ENCODE results near the gene TMEM132D.

Gene TMEM132D

DNA sequence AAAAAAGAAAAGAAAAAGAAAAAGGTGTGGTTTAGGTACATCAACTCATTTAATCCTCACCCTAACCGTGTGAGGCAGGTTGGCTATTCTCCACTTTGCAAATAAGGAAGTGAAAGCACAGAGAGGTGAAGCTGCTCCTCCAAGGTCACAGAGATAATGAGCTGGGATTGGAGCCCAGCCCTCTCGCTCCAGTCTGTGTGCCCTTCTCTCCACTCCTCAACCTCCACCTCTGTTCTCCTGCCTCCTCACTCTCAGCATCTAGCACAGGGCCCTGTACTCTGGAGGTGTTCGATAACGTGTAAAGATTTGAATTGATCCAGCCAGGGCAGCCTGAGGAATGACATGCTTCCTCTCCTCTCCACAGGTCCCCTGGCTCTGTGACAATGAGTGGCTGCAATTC, 502.3 kb downstream of the TMEM132D start:
- DNase-seq = no peak

DNA sequence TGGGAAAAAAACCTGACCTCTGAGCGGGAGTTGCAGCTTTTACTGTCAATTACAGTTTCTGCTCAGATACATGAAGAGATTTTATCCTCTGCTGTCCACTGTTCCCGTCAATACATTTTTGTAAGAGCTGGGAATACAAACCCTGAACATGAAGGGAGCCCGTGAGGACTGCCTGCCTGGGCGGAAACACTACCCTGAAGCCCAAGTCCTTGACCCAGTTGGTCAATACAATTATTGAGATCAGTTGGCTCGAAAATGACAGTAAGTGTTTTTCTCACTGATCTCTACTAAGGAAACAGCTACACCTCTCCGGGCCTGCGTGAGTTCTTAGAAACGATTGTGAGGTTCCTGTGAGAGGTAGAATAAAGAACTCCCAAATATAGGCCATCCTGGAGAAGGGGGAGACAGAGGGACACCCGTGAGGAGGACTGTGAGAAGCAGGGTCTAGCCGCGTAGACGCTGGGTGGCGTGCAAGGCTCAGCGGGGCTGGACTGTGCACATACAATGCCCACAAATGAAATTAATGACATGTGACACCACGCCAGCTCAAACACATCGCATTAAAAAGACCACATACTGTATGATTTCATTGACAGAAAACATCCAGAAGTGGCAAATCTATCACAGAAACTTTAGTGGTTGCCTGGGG, 509.5 kb downstream of the TMEM132D start:
- DNase-seq = no peak

DNA sequence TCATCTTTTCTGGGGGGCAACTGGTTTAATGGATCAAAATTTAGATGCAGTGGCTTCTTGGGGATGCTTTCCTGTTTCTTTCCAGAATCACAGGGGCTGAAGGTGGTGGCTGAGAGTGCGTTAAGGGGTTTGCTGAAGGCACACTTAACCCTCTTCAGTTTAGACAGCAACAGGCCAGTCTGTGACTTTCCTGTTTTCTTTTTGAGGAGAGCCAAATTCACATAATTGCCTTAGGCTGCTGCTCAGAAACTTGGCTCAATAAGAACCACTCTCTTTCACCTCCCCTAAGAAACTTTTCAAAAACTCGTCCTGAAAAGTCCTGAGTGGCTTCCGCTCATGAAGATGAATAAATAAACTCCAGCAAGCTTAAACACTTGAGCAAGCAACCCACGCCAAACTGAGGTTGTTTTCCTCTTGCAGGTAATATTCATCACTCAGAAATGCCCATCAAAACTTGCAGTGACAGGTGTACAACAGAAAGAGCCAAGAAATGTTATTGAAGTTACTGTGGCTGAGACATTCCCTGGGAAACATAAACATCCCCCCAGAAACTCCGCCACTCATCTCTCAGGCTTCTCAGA, 510.4 kb downstream of the TMEM132D start:
- no peak for DNase-seq

DNA sequence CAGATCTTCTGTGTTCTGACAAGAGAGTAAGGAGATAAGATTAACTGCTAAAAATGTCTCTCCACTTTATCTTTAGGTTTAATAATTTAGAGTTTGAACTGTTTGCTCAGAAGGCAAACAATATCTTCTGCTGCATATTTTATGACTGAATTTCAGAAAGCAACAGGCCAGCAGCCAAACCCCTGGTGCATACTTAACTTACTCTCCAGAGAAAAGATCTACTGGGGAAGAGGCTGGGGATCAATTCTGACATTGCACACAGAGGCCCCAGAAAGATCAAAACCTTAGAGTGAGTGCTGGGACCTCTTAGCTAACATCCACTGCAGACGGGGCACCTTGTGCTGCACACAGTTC, 518.2 kb downstream of the TMEM132D start:
- DNase-seq = no peak

DNA sequence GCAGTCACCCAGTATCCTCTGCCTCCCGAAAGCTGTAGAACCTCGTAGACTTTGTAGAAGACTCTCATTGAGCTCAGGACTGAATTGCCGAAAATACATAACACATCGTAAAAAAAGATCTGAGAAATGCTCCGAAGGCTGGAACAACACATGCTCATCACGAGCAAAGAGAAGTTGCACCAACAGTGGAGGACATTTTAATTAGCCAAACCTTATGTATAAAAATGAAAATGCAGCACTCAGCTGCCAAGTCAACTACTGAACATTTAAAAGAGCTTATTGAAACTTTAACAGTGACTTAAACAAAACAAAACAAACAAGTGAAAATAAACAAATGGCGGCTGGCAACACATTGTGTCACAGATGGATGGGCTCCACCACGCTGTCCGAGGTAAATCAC, 519.9 kb downstream of the TMEM132D start:
- DNase-seq = no peak

DNA sequence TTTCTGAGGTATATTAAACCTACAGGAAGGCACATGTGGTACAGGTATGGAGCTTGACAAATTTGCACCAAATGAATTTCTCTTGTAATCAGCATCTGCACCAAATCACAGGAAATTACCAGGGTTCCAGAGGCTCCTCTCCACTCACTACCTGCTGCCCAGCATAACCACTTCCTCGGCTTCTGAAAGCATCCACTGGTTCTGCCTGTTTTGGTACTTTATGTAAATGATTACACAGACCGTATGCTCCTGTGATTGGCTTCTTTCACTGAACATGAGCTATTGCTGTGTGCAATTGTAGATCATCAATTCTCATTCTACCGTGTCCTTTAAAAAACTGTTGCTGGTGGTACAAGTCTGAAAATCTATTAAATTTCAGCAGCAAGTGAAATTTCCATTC, 522.1 kb downstream of the TMEM132D start:
- no peak for DNase-seq

DNA sequence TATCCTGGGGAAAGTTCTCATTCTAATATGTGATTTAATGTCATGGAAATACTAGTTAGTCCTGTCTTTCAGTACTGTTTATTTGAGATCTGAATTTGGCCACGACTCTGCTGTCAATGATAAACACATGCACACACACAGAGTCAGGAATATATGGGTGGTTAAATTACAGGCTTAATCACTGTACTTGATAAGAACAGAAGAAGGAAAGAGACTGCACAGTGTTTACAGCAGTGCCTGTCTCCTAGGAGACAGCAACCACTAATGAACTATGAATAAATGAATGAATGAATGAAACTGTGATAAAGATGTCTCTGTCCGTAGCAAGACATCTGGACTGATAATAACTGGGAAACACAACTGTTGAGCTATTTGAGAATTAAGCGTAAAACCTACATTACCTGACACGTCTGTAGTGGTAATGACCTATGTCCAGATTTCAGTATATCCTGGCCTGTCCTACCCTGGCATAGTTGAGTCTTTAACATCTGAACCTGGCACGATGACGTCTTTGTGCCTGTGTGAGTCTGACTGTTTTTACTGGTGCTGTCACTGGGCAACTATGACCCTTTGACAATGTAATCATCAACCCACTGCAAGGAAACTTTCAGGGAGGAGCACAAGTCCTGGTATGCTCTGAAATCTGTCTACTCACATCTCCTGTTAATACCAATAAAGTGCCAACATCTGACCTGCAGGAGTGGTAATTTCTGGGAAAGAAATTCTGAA, 524.6 kb downstream of the TMEM132D start:
- no peak for DNase-seq

DNA sequence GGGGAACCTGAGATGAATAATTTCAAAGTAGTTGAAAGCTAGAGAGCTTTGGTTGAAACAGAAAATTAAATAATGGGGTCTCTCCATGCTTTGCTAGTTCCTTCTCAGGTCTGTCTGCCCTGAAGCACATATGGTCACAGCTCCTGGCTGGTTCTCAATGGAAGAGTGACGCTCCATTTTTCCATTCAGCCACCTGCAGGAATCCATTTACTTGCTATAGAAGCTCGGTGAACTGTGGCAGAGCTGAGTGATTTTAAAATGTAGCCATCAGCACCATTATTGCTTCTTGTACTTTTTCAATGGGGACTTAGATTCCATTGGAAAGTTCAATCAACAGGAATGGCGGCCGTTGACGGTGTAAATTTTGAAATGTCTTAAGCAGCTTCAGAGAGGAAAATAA, 525.3 kb downstream of the TMEM132D start:
- no peak for DNase-seq

DNA sequence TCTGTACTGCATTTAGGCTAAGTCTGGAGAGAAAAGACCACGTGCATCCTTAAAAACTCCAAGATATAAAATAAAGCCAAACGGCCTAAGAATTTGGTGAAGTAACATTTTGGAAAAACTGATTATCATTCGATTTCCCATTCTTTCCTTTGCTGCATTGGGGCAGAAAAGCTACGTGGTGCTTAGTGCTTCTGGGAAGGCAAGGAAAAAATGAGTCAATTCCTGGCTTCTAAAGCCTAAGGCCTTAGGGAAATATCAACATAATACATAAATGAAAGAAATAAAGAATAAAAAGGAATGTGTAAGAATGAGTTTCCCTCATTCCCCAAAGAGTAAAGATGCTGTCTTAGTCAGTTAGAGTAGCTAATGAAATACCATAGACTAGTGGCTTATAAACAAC, 530.1 kb downstream of the TMEM132D start:
- DNase-seq = no peak

DNA sequence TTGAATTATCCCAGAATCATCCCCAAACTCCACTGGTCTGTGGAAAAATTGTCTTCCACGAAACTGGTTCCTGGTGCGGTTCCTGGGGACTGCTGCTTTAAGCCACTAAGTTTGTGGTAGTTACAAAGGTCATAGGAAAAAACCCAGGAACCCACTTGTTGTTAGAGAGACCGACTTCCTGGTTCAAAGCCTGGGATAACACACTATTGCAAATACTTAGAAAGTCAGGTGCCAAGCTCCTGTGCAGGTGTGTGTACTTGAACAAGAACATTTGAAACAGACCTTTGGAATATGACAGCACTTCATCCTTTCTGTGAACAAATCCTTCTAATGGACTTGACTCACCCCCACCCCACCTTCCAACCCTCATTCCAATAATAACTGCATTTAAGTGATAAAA, 530.9 kb downstream of the TMEM132D start:
- no peak for DNase-seq

DNA sequence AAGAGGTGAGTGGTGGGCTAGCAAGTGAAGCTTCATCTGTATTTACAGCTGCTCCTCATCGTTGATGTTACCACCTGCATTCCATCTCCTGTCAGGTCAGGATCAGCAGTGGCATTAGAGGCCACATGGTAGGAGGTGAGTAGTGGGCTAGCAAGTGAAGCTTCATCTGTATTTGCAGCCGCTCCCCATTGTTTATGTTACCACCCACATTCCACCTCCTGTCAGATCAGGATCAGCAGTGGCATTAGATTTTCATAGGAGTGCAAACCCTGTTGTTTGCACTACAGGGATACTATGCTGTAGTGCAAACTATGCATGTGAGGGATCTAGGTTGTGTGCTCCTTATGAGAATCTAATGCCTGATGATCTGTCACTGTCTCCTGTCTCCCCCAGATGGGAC, 531.5 kb downstream of the TMEM132D start:
- no peak for DNase-seq

DNA sequence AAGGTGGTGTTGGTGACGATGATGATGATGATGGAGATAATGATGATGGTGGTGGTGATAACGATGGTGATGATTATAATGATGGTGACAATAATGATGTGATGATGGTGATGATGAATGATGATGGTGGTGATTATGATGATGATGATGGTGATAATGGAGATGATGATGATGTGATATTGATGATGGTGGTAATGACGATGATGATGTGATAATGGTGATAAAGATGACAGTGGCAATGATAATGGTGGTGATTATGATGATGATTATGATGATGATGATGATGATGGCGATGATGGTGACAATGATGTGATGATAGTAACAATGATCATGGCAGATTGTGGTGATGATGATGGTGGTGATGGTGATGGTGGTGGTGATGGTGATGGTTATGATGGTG, 532.6 kb downstream of the TMEM132D start:
- no peak for DNase-seq

DNA sequence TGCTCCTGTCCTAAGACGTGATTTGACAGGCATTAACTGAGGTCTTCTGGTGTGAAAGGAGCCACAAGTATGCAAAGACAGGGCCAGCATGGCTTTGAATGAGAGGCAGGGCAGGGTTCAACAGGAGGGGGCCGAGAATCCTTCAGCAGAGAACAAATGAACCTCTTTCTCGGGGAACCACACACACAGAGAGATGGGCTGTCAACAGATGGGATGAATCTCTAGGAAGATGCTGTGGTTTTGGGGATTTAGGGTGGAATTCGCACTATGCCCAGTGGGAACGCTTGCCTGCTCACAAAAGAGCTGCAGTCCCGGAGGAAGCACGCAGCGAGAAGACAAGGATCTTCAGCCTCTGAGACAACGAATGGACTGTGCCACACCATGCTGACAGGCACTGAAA, 537.2 kb downstream of the TMEM132D start:
- no peak for DNase-seq

DNA sequence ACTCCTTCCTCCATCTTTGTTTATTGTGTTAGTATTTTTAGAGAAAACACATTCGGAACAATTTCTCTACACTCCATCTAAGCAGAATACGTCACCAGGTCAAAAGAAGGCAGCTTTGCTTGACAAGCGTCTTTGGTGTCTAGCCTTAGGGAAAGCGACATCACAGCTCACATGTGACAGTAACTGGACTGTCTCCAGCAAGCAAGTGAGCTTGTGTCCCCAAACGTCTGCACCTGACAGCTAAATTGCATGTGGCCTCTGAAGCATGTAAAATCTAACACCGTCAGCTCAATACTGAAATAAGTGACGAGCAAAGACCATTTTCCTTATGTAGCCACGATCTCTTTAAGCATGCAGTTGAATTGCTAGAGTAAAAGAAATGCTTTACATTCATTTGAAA, 540.8 kb downstream of the TMEM132D start:
- DNase-seq = no peak

DNA sequence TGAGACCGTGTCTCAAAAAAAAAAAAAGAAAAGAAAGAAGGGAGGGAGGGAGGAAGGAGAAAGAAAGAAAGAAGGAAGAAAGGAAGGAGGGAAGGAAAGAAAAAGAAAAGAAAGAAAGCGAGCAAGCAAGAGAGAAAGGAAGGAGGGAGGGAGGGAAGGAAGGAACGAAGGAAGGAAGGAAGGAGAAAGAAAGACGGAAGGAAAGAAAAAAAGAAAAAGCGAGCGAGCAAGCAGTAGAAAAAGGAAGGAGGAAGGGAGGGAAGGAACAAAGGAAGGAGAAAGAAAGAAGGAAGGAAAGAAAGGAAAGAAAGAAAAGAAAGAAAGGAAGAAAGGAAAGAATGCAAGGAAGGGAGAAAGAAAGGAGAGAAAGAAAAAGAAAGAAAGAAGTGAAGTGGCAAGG, 546.6 kb downstream of the TMEM132D start:
- DNase-seq = no peak

DNA sequence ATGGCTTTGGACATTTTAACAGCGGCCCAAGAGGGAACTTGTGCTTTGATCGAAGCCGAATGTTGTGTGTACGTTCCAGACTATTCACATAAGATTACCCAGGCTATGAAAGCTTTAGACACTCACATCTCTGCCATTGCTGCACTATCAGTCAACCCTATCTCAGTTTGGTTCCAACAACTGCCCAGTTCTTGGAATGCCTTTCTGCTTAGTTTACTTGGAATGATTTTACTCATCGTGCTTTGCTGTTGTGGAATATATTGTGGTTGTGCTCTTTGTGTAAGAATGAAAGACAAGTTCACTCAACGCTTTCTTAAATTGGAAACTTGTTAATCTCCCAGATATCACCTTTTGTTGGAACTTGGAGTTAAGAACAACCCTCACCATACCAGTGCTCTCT, 552.3 kb downstream of the TMEM132D start:
- no peak for DNase-seq

DNA sequence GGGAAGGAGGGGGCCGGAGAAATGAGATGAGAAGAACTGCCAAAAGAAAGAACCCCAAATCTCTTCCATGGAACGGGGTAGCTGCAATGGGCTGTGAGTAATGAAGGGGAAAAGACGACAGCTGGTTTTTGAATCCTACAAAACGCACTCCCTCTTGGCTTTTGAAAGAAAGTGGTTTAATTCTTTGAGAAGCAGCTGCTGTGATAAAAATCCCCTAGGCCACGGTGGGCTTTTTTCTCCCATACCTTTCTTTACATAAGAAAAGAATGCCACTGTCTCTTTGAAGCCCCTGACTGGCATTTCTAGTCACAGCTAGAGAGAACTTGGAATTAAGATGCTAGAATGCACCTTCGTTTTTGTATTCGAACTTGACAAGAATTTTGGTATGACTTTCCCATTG, 564.5 kb downstream of the TMEM132D start:
- no peak for DNase-seq

DNA sequence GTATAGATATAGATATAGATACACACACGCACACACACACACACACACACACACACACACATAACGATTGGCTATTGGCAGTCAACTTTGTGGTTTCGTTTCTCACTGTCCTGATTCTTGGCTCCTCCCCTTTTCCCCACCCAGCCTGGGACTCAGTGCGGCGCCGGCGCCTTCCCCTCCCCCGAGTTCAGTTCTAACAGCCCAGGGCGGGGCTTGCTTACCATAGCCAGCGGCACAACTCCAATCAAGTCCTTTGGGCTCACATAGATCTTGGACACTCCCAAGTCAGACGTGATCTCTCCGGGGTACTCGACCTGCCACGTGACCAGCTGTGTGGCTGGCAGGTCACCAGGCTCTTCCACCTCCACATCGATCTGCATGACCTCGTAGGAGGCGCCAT, 566.4 kb downstream of the TMEM132D start:
- DNase-seq = no peak

DNA sequence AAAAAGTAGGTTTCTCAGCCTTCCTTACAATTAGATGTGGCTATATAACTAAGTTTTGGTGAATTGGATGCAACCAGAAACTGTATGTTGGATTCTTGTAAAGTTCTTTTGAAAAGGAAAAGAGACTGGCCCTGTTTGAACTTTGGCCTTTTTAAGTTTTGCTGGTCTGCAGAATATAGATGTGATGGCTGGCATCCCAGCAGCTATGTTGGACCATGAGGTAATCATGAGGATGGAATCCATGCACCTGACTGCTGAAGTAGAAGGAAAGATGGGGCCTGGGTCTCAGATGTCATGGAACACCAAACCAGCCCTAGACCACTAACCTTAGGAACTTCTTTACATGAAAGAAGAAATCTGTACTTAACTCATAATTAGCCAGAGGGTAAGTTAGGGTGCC, 568.1 kb downstream of the TMEM132D start:
- DNase-seq = no peak

DNA sequence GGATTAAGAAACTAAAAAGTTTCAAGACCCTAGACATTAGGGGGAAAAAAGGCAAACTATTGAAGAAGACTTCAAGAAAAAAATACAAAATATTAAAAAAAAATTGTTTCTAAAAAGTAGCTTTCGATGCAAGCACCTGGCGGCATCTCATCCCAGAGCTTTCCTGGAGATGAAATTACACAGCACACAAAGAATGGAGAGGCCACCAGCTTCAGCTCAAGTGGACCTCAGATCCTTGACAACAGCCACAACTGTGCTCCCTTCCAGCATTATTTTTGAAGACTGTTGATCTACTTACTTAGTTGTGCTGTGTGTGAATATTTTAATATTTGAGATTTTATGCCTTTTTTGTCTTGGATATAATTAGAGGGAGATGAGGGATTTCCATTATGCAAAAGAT, 571.5 kb downstream of the TMEM132D start:
- DNase-seq = no peak

DNA sequence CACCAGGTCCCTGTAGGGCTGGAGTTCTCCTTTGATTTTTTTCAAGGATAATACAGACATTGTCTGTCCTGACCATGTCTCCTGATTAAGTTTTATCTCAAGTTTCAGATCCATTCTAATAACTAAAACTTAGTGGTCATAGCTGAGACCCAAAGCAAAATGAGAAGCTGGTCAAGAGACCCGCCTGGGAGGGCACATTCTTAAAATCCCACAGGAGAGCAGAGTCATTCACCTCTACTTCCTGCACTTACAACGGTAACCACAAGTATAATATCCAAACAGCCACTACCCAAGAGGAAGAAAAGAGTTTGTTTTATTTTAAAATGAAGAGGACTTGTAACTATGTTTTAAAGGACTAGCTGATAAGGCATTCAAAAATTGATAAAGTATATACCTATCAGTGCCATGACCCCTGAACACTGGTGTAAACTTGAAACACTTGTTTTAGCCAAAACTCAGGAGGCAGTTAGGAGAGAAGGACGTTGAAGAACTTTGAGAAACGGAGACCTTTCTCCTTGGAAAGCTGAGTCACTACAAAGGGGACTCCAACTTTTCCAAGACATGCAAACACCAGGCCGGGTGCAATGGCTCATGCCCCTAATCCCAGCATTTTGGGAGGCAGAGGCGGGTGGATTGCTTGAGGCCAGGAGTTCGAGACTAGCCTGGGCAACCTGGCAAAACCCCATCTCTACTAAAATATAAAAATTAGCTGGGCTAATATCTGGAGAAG, 572.3 kb downstream of the TMEM132D start:
- no peak for DNase-seq

DNA sequence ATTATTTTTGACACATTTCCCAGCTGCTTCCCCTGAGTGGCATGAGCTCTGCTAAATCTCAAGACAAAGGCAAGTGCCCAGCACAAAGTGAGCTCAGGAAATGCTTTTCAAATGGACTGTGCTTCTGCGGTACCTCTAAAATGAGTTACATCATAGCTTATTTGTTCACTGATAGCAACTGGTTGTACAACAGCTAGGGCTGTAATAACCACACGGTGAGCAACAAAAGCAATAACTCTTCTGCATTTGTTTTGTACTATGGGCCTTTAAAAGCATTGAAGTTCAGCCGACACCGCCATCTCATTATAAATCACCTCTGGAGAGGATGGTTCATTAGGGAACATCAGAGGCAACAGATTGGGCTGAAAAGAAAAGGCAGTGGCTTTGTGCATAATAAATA, 575.6 kb downstream of the TMEM132D start:
- DNase-seq = no peak

DNA sequence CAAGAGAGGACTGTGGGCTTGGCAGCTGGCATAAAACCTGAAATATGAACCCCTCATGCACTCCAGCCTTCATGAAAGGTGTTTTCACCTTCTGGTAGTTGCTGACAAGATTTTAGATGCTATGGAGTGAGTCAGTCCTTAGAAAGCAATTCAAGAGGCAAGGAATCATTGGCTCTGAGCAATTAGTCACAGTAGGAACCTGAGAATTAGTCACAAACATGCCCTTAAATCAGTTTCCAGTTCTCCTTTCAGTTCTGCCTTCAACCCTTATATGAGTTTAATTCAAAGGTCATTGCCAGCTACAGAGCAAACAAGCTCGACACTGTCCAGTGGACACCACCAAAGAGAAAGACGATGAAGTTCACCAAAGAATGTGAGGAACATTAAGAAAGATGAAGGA, 578.3 kb downstream of the TMEM132D start:
- no peak for DNase-seq

DNA sequence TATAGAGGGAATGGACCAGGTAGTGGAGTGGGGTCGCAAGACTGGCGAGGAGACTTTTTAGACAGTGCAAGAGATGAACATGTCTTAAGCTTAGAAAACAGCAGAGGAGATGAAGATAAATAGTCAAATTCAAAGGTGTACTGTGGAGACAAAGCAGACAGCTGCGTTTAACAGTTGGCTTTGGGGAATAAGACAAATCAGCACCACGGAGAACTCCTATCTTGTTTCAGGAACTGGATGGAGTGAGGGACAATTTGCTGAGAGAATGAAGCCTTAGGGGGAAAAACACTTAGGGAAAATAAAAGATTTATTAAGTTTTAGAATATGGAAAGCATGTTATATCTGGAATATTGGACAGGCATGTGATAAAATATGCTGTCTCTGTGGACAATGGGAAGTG, 591.8 kb downstream of the TMEM132D start:
- DNase-seq = no peak
